Measurements from ENCODE around the gene NRXN3.

The NRXN3 gene

GRCh38 chr14:78798757-78799156 is 628.6 kb downstream of the NRXN3 start:
- DNase-seq (ENCODE audit: low read depth in 3 of 3), result no peak

- no peak for DNase-seq (ENCODE audit: low read depth in 3 of 3)
These were observed 635.4 kb downstream of the NRXN3 start for GRCh38 chr14:78805570-78805969.

GRCh38 chr14:78823035-78823434 is 652.9 kb downstream of the NRXN3 start:
- DNase-seq (ENCODE audit: low read depth in 3 of 3), result no peak

- no peak for DNase-seq (ENCODE audit: low read depth in 3 of 3)
These were observed 653.3 kb downstream of the NRXN3 start for GRCh38 chr14:78823516-78823915.

- no peak for DNase-seq (ENCODE audit: low read depth in 3 of 3)
These were observed 659.1 kb downstream of the NRXN3 start for GRCh38 chr14:78829274-78829673.

GRCh38 chr14:78834766-78835451 is 664.7 kb downstream of the NRXN3 start:
- no peak for DNase-seq (ENCODE audit: low read depth in 3 of 3)

GRCh38 chr14:78835909-78836308 is 665.7 kb downstream of the NRXN3 start:
- DNase-seq (ENCODE audit: low read depth in 3 of 3), result no peak

GRCh38 chr14:78836777-78837176 is 666.6 kb downstream of the NRXN3 start:
- no peak for DNase-seq (ENCODE audit: low read depth in 3 of 3)

- no peak for DNase-seq (ENCODE audit: low read depth in 3 of 3)
These were observed 668.8 kb downstream of the NRXN3 start for GRCh38 chr14:78838959-78839358.

GRCh38 chr14:78840898-78841297 is 670.7 kb downstream of the NRXN3 start:
- DNase-seq (ENCODE audit: low read depth in 3 of 3), result no peak

- no peak for DNase-seq (ENCODE audit: low read depth in 3 of 3)
These were observed 677.6 kb downstream of the NRXN3 start for GRCh38 chr14:78847801-78848200.

GRCh38 chr14:78848234-78848820 is 678.2 kb downstream of the NRXN3 start:
- DNase-seq (ENCODE audit: low read depth in 3 of 3), result no peak

GRCh38 chr14:78849952-78850351 is 679.8 kb downstream of the NRXN3 start:
- DNase-seq (ENCODE audit: low read depth in 3 of 3), result no peak

- DNase-seq (ENCODE audit: low read depth in 3 of 3), result no peak
These were observed 681.0 kb downstream of the NRXN3 start for GRCh38 chr14:78851189-78851588.

- DNase-seq (ENCODE audit: low read depth in 3 of 3), result no peak
These were observed 681.9 kb downstream of the NRXN3 start for GRCh38 chr14:78852040-78852439.

- DNase-seq (ENCODE audit: low read depth in 3 of 3), result no peak
These were observed 687.8 kb downstream of the NRXN3 start for GRCh38 chr14:78857974-78858373.

- no peak for DNase-seq (ENCODE audit: low read depth in 3 of 3)
These were observed 693.0 kb downstream of the NRXN3 start for GRCh38 chr14:78863143-78863542.

GRCh38 chr14:78872837-78873236 is 702.7 kb downstream of the NRXN3 start:
- DNase-seq (ENCODE audit: low read depth in 3 of 3), result no peak

- no peak for DNase-seq (ENCODE audit: low read depth in 3 of 3)
These were observed 703.4 kb downstream of the NRXN3 start for GRCh38 chr14:78873581-78873980.

GRCh38 chr14:78875049-78875448 is 704.9 kb downstream of the NRXN3 start:
- no peak for DNase-seq (ENCODE audit: low read depth in 3 of 3)

- no peak for DNase-seq (ENCODE audit: low read depth in 3 of 3)
These were observed 715.7 kb downstream of the NRXN3 start for GRCh38 chr14:78885884-78886283.

GRCh38 chr14:78897443-78897842 is 727.3 kb downstream of the NRXN3 start:
- no peak for DNase-seq (ENCODE audit: low read depth in 3 of 3)

GRCh38 chr14:78902010-78902623 is 731.9 kb downstream of the NRXN3 start:
- DNase-seq (ENCODE audit: low read depth in 3 of 3), result no peak
